GM12892 (cell line): ENCODE measurements around the gene ADGRF1.

Experiments used
- POLR2A ChIP-seq: IDR thresholded peaks from 2 replicates; pipeline ENCODE4 v1.6.1; 2011; ENCODE audit warnings: low read depth, low read length, control low read depth
- TAF1 ChIP-seq: IDR thresholded peaks from 2 replicates; pipeline ENCODE4 v1.6.1; 2011; ENCODE audit warnings: low read depth, mild to moderate bottlenecking, control low read depth, low read length, borderline replicate concordance

- TF ChIP-seq POLR2A (no peak), TAF1 (no peak)
Measured at GRCh38 chr6:46948699-46949098, 93.4 kb downstream of the ADGRF1 start.
